Stimulated activated CD8-positive, alpha-beta memory T cell treated with anti-CD3 and anti-CD28 coated beads, Interleukin-7, amount 100 ng/mL, for 24 hours (primary cell): ENCODE measurements around the gene MAD2L2.

Source experiments
- DNase-seq: peaks from one replicate; pipeline ENCODE4 v3.0.0-alpha.2; 2020; ENCODE audit warnings: low read depth

MAD2L2 gene

DNA sequence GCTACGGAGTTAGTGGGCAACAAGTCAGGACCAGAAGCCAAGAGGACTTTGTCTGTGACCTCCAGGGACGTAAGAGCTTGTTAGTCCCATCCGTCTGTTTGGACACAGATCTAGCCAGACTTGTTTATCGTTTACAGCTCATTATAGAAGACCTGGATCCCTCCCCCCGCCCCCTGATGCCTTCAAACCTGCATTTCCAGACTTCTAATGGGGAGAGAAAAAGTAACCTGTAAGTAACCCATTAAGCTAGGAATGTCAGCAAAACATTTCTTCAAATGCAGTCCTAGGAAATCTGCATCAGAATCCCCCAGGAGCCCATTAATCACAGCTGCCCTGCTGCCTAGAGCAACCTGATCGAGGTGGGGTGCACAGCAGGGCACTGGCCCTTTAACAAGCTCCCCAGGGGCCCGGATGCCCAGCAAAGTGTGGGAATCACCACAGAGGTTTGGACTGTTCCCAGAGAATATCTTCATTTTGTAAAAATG is 1.4 kb upstream of the MAD2L2 start:
- DNase-seq: no peak

DNA sequence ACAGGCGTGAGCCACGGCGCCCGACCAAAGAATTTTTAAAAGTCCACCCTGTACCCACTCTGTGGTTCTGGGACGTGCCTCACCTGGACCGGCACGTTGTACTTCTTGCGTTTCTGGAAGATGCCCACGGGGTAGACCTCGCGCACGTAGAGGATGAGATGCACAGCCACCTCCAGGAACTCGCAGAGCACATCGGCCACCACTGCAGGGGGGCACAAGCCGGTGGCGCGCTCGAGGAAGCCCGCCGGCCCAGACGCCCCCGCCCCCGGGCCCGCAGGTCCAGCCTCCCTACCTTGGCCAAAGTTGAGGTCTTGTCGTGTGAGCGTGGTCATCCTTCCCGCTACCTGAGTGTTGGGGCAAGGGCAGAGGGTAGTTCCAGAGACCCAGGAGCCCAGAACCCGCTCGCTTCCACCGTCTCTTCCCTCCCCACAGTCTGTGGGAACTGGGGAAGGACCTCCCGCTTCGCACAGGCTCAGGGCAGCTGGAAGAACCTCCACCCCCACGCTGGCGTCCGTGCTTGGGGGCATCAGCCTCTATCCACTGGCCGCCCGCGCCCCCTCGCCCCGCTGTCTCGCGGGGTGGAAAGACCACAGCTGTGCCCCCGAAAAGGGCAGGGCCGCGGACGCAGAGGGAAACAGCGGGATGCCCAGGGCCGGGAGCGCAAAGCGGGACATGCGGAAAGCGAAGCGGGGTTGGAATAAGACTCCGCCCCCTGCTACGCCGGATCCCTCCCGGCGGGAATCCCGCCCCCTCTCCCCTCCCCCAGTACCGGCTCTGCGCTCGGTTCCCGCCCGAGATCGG is 478 bp downstream of the MAD2L2 start:
- DNase-seq: no peak

DNA sequence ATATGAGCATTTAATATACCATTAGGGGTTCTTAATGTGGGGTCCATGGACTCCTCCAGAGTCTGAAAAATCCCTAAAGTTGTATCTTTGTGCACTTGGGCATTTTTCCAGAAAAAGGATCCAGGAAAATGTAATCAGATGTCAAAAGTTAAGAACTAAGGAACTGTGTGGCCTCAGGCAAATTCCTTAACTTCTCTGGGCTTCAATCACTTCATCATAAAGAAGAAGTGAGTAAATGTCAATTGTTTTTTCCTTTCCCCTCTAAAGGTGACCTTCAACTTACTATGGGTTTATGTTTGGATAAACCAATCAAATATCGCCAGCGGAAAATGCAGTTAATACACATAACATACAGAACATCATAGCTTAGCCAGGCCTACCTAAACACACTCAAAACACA is 2.5 kb downstream of the MAD2L2 start:
- DNase-seq: no peak

DNA sequence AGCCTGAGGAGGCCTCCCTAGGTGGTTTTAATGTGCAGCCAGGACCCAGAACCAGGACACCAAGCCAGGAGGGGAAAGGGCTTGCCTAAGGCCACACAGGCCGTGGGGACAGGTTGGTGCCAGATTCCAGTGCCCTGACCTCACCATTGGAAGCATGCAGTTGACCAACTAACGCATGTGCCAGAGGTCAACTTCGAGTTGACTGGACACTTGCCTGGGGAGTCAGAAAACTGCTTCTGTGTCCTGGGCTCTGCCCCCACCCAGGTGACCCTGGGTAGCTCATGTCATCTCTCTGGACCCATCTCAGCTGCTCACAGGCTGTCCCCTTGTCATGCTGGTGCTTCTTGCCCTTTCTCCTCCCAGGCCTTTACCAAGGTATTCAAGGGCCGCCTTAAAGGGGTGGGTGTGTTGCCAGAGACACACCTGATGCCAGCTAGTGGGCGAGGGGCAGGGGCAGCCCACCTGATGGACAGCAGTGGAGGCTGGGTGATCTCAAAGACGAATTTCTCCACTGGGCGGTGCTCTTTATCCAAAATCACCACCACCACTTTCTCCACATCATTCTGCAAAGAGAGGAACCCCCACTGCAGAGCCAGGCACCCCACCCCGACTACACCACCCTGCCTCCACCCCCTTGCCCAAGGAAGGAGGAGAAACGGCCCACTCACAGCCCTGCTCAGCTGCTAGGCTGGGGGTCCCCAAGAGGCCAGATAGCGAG is 4.4 kb downstream of the MAD2L2 start:
- no peak for DNase-seq

DNA sequence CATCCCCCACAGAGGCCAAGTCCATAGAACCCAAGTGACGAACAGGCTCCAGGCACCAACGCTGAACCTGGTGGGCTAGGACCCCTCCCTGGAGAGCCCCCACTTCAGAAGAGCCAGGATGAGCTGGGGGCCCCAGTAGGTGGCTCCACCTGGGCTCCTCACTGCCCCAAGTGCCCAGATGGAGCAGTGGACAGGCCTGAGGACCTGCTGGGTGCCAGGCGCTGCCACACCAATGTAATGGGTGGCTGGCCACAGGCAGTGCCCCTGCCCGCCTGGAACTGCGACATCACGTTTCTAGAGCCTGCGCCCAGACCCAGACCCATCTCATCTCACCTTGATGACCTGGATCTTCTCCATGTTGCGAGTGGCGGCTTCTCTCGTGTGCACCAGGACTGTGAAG is 5.6 kb downstream of the MAD2L2 start:
- DNase-seq: no peak

DNA sequence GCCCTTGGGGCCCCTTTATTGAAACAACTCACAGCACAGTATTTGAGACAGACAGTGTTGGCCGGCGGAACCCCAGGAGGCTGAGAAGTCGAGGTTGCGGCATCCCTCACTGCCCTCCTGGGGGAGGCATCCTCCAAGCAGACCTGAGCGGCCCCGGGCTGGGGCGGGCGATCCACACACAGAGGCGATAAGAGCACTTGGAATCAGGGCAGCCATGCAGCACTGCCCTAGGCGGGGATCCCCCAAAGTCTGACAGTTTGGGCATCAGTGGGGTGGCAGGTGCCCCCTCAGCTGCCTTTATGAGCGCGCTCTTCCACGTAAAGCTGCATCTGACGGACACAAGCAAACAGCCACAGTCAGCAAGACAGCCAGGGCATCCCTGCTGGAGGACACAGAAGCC is 6.5 kb downstream of the MAD2L2 start:
- DNase-seq: no peak

DNA sequence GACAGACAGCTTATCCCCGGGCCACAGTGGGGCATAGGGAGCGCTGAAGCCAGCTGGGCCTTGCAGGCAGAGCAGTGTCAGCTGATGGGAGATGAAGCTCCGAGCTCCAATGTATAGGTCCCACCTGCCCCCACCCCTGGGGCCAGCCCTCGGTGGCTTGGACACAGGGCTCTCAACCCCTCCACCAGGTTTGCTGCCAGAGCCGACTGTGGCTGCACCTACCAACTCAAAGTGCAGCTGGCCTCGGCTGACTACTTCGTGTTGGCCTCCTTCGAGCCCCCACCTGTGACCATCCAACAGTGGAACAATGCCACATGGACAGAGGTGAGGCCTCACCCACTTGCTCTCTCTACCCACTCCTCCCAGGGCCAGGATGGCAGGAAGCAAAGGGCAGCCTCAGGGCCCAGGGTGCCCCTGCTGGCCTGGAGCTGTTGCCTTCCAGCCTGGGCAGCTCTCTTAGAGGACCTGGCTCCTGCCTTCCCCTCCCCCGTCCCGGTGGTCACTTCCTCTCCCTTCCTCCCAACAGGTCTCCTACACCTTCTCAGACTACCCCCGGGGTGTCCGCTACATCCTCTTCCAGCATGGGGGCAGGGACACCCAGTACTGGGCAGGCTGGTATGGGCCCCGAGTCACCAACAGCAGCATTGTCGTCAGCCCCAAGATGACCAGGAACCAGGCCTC is 7.7 kb downstream of the MAD2L2 start:
- no peak for DNase-seq

DNA sequence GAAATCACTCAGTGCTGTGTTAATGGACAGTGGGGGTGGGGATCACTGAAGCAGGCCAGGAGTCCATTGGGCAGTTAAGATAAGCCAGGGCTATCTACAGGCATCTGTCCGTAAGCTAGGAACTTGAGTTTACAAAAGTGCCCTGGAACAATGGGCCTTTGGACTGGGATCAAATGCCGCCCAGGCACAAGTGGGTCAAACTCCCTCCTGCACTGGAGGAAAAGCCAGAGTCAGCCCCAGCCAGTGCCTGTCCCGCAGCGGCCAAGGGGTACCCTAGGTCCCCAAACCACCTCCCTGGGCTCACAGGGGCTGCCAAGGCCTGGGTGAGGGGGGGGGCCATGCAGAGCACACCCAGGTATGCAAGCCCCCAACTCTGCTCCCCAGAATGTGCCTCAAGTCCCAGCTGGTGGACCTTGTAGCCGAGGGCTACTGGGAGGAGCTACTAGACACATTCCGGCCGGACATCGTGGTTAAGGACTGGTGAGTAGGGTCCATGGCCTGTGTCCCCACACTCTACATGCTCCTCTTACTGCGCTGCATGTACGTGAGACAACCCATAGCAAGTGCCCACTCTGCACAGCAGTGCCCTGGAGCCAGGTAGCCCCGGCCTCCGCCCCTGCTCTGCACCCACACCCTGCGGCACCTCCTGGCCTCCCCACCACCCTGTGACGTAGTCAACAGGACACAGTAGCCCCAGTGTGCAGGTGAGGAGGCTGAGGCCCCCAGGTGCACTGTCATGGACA is 9.2 kb downstream of the MAD2L2 start:
- no peak for DNase-seq

DNA sequence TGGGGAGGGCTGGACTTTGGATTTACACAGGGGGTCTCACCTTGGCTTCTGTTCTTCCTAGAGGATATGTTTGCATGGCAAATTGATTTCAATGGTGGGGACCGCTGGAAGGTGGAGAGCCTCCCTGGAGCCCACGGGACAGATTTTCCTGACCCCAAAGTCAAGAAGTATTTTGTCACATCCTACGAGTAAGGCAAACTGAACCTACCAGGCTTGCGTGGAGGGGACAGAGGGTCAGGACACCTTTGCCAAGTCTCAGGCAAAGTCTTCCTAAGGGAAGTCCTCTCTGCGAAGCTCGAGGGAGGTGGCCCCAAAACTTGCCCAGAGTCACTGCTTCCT is 9.8 kb downstream of the MAD2L2 start:
- DNase-seq: no peak

DNA sequence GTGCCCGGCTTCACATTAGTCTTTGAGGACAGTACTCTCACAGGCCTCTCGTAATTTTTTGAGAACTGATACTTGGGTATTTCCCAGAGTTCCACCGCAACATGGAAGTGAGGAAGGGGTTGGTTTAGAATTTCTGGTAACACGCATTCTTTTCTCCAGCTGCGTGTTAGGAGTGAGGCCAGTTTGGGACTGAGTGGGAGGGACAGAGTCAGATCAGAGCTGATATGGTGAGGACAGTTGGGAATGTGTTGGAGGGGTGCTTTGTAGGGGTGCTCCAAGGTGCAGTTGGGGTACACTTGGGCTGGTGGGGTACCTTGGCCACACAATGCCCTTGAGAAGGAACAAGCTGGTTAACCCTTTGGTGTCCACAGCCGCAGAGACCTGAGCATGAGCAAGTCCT is 10.2 kb downstream of the MAD2L2 start:
- DNase-seq: no peak

DNA sequence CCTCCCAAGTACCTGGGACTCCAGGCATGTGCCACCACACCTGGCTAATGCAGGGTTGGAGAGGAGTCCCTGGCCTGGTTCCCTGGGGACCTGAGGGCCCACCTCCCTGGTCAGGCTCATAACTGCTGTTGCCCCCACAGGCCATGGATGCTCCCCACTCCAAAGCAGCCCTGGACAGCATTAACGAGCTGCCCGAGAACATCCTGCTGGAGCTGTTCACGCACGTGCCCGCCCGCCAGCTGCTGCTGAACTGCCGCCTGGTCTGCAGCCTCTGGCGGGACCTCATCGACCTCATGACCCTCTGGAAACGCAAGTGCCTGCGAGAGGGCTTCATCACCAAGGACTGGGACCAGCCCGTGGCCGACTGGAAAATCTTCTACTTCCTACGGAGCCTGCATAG is 12.4 kb downstream of the MAD2L2 start:
- no peak for DNase-seq

DNA sequence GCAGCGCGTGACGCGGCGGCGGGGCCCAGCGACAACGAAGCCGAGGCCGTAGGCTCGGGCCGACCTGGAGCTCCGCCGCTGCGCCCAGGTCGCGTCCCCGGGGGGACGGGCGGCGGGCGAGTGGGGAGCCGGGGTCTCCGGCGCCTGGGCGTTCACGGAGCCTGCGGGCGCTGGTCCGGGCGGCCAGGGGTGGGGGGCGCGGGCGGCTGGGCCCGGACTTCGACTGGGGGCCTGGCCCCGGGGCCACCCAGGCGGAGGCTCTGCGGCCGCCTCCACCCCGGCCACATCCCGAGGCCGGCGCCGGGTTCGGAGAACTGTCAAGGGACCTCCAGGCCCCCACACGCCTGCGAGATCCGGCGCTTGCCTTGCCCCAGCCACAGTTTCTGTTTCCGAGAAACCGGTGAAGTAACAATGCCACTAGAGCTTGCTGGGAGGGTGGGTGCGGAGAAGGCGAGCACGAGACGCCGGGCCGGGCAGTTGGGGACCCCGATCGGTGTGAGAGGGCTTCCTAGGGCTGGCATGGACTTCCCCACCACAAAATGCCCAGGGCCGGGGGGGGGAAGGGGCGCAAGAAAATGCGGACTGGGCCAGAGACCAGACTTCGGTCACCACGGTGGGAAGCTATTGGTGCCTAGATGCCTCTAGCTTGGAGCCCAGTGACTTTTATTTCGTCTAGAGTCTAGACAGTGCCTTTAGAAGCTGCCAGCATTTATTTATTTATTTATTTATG is 16.4 kb downstream of the MAD2L2 start:
- DNase-seq: peak; percentile 27

DNA sequence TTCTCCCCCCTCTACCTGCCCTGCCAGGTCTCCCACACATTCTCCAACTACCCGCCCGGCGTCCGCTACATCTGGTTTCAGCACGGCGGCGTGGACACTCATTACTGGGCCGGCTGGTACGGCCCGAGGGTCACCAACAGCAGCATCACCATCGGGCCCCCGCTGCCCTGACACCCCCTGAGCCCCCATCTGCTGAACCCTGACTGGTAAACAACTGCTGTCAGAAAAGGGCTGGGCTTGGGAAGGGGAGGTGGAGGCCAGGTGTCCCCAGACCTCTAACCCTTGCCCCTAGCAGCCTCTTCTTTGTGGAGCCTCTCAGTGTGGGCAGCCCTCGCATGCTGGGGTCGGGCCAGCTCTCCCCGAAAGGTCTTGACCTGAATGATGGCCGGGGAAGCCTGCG is 19.8 kb downstream of the MAD2L2 start:
- DNase-seq: no peak

DNA sequence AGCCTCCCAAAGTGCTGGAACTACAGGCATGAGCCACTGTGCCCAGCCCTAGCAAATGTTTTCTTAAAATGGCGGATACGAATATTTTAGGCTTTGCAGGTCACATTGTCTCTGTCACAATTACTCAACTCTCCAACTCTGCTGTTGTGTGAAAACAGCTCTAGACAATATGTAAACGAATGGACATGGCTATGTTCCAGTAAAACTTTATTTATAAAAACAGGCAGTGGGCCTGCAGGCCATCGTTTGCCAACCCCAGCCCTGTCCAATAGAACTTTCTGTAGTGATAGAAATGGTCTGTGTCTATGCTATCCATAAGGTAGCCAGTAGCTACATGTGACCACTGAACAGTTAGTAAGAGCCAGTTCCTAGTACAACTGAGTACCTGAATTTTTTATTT is 21.2 kb downstream of the MAD2L2 start:
- no peak for DNase-seq

DNA sequence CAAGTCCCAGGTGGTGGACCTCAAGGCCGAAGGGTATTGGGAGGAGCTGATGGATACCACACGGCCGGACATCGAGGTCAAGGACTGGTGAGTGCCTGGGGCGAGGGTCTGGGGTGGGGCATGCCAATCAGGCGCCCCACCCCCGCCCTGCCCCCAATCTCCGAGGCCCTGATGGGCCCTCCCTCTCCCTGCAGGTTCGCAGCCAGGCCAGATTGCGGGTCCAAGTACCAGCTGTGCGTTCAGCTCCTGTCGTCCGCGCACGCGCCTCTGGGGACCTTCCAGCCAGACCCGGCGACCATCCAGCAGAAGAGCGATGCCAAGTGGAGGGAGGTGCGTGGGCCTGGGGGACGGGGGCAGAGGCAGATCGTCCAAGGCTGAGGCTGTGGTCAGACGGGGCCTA is 22.4 kb downstream of the MAD2L2 start:
- no peak for DNase-seq

DNA sequence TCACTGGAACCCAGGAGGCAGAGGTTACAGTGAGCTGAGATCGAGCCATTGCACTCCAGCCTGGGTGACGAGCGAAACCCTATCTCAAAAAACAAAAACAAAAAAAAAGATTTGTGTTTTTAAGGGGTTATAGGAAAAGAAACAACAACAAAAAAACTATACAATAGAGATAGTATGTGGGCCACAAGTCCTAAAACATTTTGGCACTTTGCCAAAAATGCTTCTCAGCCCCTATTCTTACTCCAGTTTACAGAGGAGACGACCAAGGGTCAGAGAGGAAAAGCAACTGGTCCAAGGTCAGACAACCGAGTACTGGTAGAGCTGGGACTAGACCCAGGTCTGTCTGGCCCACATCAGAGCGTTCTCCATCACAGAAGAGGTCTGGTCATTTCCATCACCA is 23.3 kb downstream of the MAD2L2 start:
- no peak for DNase-seq

DNA sequence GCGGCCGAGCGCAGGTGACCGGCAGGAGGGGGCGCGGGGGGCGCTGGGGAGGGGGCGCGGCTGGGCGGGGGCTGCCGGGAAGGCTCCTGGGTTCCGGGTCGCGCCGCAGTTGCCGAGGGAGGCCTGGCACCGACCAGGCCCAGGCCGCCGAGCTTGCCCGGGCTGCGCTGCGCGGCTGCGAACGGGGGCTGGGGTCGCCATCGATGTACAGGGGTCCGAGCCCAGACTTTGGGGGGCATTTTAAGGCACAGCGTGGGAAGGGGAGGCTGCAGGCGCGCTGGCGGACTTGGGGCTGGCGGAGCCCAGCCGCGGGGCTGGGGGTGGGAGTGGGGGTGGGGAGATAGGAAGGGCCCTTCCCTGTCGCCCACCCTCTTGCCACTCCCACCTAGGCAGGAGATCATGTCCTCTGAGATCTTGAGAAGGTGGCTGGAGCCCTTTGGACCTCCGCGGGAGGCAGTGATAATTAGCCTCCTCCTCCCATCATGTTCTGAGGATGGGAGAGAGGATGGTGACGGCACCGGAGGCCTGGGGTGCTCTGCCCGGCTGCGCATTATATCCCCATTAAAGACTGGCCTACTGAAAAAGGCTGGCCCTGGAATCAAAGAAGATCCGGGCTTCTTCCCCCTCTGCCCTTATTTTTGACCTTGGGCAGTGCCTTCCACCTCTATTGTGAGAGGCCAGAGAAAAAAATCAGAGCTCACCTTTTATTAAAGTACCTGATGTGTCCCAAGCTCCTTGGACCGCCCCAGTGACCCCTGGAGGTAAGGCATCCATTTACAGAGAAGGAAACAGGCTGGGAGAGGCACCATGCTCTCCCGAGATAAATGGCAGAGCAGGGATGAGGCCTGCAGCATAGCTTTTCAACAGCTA is 25.8 kb downstream of the MAD2L2 start:
- no peak for DNase-seq

DNA sequence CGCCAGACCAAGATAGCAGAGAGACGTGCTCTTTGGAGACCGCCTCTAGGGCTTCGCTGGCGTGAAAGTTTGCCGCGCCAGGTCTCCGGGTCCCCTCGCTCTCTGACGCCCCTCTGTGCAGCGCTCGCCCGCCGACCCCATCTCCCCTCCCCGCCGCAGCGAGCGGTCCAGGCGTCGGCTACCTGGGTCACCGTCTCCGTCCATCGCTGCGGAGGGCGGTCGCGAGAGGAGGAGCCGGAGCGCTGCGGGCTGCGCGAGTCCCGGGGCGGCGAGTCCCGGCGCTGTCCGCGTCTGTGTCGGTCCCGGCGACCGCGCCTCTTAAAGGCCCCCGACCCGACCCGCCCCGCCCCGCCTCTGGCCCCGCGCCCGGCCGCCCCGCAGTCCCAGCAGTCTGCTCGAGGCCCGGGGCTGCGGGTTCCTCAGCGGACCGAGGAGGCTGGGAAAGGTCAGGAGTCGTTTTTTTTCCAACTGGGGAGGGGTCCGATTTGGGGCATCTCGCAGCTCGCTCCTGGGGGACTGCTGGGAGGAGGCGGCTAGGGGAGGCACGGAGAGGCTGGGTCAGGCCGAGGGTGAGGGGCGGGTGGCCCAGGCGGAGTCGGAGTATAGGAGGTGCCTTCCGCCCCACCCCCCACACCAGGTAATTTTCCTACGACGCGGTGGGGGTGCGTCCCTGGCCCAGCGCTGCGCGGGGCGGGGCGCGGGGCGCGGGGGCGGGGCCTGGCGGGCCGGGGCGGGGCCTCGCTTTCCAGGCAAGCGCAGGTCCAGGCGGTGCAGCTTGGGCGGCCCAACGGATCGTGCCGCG is 26.6 kb downstream of the MAD2L2 start, which contains the start of the genes FBXO2 and FBXO44:
Gene FBXO2, minus strand, starts transcription at position 293 of the 802 bp plus-strand sequence. Its CDS starts 89 bp downstream, at position 204.
Gene FBXO44, plus strand, starts transcription at position 741 of the 802 bp plus-strand sequence. CDS start 959 bp downstream, outside the sequence.
- DNase-seq: peak; percentile 28

DNA sequence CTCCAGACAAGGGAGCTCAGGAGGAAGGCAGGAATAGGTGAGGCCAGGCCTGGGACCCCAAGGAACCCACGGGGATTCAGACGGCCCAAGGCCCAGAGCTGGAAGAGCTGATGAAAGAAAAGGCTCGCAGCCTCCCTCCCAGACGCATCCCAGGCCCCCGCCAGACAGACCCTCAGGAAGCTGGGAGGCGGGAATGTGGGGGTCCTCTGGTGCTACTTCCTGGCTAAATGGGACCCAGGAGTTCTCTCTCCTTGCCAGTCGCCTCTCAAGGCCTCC is 27.1 kb downstream of the MAD2L2 start:
- DNase-seq: no peak
